22Rv1 (cell line): ENCODE results near the gene ADAP1.

Experiments
- CTCF ChIP-seq: fragments of 450-650 bp; IDR thresholded peaks from 2 replicates; pipeline ENCODE4 v1.5.1; 2017; ENCODE audit warnings: mild to moderate bottlenecking
- ZFX ChIP-seq: fragments of 450-650 bp; IDR thresholded peaks from 2 replicates; pipeline ENCODE4 v1.6.1; 2017; ENCODE audit warnings: antibody characterized with exemption, borderline replicate concordance

- TF ChIP-seq CTCF (peak; percentile 100), ZFX (no peak)
Observed at GRCh38 chr7:992709-993607, 38.5 kb upstream of the ADAP1 start.
